OCI-LY3 (cell line): Measurements from ENCODE around the gene TMEM11.
A peak's percentile ranks its signal among the peaks of the same experiment; 100 is the strongest.

Experiments used
- H2AFZ ChIP-seq: fragments of 200-600, 300-600 bp; shearing (Covaris generic); 2 replicates; pipeline ENCODE4 v1.6.0; 2014; ENCODE audit warnings: antibody characterized with exemption, low read depth, low read length
- H3K27ac ChIP-seq: fragments of 200-600, 300-600 bp; sonication (generic); 2 replicates; pipeline ENCODE4 v1.5.1; 2014; ENCODE audit warnings: mild to moderate bottlenecking, low read length, moderate library complexity, mixed read lengths
- H3K27me3 ChIP-seq: fragments of 200-600, 300-600 bp; sonication (generic); 2 replicates; pipeline ENCODE4 v1.6.1; 2014; ENCODE audit warnings: low read depth, low read length, mixed read lengths
- H3K36me3 ChIP-seq: fragments of 200-600, 300-600 bp; sonication (generic); replicated peaks from 2 replicates; pipeline ENCODE3; 2014; ENCODE audit warnings: low read depth, low read length, mixed read lengths
- H3K4me1 ChIP-seq: fragments of 300-600, 200-600 bp; sonication (generic); 2 replicates; pipeline ENCODE4 v1.6.1; 2014; ENCODE audit warnings: low read length, mixed read lengths
- H3K4me2 ChIP-seq: fragments of 200-600, 300-600 bp; sonication (generic); 2 replicates; pipeline ENCODE4 v1.6.1; 2014; ENCODE audit warnings: low read length, mixed read lengths
- H3K4me3 ChIP-seq: fragments of 300-600, 200-600 bp; sonication (generic); 2 replicates; pipeline ENCODE4 v1.5.1; 2014; ENCODE audit warnings: antibody characterized with exemption, mild to moderate bottlenecking, low read length, moderate library complexity
- H3K79me2 ChIP-seq: fragments of 300-600, 200-600 bp; shearing (Covaris generic); 2 replicates; pipeline ENCODE4 v1.6.1; 2014; ENCODE audit warnings: mild to moderate bottlenecking, low read length, mixed read lengths
- H3K9ac ChIP-seq: fragments of 300-600, 200-600 bp; shearing (Covaris generic); 2 replicates; pipeline ENCODE4 v1.6.0; 2014; ENCODE audit warnings: mild to moderate bottlenecking, low read length, moderate library complexity
- H3K9me3 ChIP-seq: fragments of 200-600, 300-600 bp; shearing (Covaris generic); 2 replicates; pipeline ENCODE4 v1.6.1; 2014; ENCODE audit warnings: low read length, mixed read lengths; ENCODE audit not compliant: insufficient read depth
- H4K20me1 ChIP-seq: fragments of 200-600, 300-600 bp; sonication (generic); 2 replicates; pipeline ENCODE4 v1.6.1; 2016; ENCODE audit warnings: low read length, mixed read lengths; ENCODE audit not compliant: insufficient read depth
- EZH2phosphoT487 ChIP-seq: fragments of 200-600 bp; shearing (Covaris generic); IDR thresholded peaks from 2 replicates; pipeline ENCODE4 v1.6.1; 2018; ENCODE audit warnings: antibody characterized with exemption, mixed run types, low read depth
- TF ChIP-seq, protein P1 (sequence below): fragments of 200-600, 300-600 bp; sonication (generic); IDR thresholded peaks from 2 replicates; pipeline ENCODE4 v1.5.1; 2014; ENCODE audit warnings: antibody characterized with exemption, low read length, low read depth

Gene TMEM11

DNA sequence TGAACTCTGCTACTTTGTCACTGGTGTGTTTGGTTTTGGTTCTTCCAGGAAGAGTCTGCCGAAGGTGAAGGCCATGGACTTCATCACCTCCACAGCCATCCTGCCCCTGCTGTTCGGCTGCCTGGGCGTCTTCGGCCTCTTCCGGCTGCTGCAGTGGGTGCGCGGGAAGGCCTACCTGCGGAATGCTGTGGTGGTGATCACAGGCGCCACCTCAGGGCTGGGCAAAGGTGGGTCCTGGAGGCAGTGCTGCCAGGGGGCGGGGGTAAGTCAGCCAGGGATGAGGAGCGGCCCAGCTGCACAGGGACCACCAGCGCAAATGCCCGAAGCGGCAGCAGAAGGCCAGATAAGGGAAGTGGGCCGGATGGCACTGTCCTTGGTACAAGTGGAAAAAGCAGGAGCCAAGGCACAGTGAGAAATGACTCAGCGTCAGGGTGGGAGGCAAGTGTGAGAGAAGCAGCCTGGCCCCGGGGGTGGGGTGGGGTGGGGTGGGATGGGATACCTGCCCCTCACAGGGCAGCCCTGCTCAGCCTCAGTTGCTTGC is 41.9 kb downstream of the TMEM11 start:
- Histone ChIP-seq H3K9ac (no peak overlapping the region), H3K4me1 (peaks cover 11% of the 10 kb centered on the region), H3K36me3 (no peaks in the 10 kb centered on the region), H3K4me2 (peak overlapping the region; percentile 32), H3K9me3 (no peaks in the 10 kb centered on the region), H3K4me3 (no peak overlapping the region), H3K79me2 (no peaks in the 10 kb centered on the region), H2AFZ (no peak overlapping the region), H3K27me3 (no peaks in the 10 kb centered on the region), H4K20me1 (no peaks in the 10 kb centered on the region), H3K27ac (no peak overlapping the region)
- TF ChIP-seq EZH2phosphoT487, result no peak
- TF ChIP-seq, protein P1, sequence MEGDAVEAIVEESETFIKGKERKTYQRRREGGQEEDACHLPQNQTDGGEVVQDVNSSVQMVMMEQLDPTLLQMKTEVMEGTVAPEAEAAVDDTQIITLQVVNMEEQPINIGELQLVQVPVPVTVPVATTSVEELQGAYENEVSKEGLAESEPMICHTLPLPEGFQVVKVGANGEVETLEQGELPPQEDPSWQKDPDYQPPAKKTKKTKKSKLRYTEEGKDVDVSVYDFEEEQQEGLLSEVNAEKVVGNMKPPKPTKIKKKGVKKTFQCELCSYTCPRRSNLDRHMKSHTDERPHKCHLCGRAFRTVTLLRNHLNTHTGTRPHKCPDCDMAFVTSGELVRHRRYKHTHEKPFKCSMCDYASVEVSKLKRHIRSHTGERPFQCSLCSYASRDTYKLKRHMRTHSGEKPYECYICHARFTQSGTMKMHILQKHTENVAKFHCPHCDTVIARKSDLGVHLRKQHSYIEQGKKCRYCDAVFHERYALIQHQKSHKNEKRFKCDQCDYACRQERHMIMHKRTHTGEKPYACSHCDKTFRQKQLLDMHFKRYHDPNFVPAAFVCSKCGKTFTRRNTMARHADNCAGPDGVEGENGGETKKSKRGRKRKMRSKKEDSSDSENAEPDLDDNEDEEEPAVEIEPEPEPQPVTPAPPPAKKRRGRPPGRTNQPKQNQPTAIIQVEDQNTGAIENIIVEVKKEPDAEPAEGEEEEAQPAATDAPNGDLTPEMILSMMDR, result no peak

DNA sequence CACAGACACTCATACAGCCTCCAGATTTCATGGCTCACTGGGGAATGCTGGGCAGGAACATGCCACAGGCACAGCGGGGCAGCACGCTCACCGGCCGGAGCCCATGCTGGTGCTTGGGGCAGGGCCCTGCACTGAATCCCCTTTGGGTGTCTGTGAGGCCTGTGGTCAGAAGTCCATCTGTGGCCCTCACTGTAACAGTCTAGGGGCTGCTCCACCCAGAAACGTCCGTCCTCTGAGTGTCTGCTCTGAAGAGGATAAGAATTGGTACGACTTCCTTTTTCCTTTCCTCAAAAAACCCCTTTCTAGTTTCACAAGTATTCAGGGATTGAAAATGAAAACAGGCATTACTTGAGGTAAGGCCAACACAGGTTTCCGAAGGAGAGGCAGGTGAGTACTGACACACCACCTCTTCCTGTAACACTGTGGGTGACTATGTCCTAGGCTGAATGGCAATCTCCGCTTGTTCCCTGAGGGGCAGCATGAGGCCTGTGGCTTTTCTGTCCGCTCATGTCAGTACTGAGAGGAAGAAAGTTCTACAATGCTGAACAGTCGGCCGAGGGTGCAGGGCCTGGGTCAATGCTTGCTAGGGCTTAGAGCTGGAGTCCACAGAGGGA is 42.5 kb downstream of the TMEM11 start:
- Histone ChIP-seq H3K79me2 (no peaks in the 10 kb centered on the region), H3K9me3 (no peaks in the 10 kb centered on the region), H3K27ac (no peak overlapping the region), H3K4me1 (peaks cover 11% of the 10 kb centered on the region), H3K4me2 (peak overlapping the region; percentile 32), H3K9ac (no peak overlapping the region), H3K27me3 (no peaks in the 10 kb centered on the region), H3K36me3 (no peaks in the 10 kb centered on the region), H3K4me3 (no peak overlapping the region), H4K20me1 (no peaks in the 10 kb centered on the region), H2AFZ (no peak overlapping the region)
- no peak for TF ChIP-seq EZH2phosphoT487
- TF ChIP-seq, protein P1, result no peak

DNA sequence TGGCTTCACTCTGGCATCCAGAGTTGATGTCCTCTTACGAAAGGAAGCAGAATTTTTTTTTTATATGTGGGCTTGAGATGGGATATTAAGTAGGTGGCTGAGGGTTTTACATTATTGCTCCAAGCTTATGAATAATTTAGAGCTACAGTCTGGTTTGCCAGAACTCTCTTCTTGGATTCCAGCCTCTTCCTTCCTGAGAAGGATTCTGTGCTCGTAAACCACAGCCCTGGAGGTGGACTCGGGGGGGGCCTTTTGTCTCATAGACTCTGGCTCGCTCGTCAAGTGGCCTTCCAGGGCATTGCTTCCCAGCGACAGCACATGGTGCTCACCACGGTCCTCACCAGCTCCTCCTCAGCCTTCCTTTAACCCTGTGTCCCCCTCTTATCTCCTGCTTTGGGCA is 43.2 kb downstream of the TMEM11 start:
- Histone ChIP-seq H2AFZ (no peak overlapping the region), H3K27me3 (no peaks in the 10 kb centered on the region), H4K20me1 (no peaks in the 10 kb centered on the region), H3K4me3 (no peak overlapping the region), H3K79me2 (no peaks in the 10 kb centered on the region), H3K9ac (no peak overlapping the region), H3K9me3 (no peaks in the 10 kb centered on the region), H3K4me2 (no peak overlapping the region), H3K36me3 (no peaks in the 10 kb centered on the region), H3K4me1 (peaks cover 11% of the 10 kb centered on the region), H3K27ac (no peak overlapping the region)
- no peak for TF ChIP-seq EZH2phosphoT487
- TF ChIP-seq, protein P1, result no peak

DNA sequence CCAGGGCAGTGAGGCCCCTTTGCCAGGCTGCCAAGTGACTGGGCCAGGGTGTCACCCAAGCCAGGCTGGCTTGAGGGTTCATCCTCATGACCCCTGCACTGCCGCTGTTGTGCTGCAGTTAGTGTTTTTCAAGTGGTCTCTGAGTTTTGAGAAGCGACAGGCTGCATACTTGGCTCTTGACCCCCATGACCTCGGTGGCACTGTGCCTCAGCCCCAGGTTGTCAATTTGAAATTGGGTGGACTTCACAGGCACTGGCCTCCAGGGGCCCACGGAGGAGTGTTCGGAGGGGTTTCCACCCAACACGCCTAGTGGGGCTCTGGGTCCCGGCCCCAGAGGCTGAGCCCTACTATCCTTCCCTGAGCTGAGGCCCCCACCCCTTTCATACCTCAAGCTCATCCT is 44.5 kb downstream of the TMEM11 start:
- Histone ChIP-seq H4K20me1 (no peaks in the 10 kb centered on the region), H3K27me3 (no peaks in the 10 kb centered on the region)
- TF ChIP-seq, protein P1, result no peak
- TF ChIP-seq EZH2phosphoT487, result no peak

More for the DNA sequence above, 44.5 kb downstream of the TMEM11 start:
- Histone ChIP-seq H3K27ac (no peak overlapping the region), H3K4me3 (no peak overlapping the region), H2AFZ (no peak overlapping the region), H3K79me2 (no peaks in the 10 kb centered on the region), H3K36me3 (no peaks in the 10 kb centered on the region), H3K9ac (no peak overlapping the region), H3K4me2 (no peak overlapping the region), H3K9me3 (no peaks in the 10 kb centered on the region), H3K4me1 (peaks cover 11% of the 10 kb centered on the region)
